Naive thymus-derived CD4-positive, alpha-beta T cell (primary cell): ENCODE measurements around the gene PGBD5. TPM values are rescaled to one million over a fixed set of nuclear protein-coding genes. Genes with fewer than 3 reads are reported as not detected.

ENCODE experiments used
- ATAC-seq: fragments of 150-1000 bp; cut with Tn5 transposase; 2 replicates; pipeline ENCODE4 v1.10.0; 2021; ENCODE audit warnings: mild to moderate bottlenecking, moderate library complexity
- CTCF ChIA-PET: fragments of 350-600 bp; sonication (Branson Sonifier 250); formaldehyde crosslinking; loops from one replicate; lab custom pipeline; 2021; ENCODE audit warnings: antibody characterized with exemption; lab: Charles Lee
- POLR2A ChIA-PET: fragments of 350-600 bp; sonication (Branson Sonifier 250); formaldehyde crosslinking; loops from one replicate; lab custom pipeline; 2021; ENCODE audit warnings: antibody characterized with exemption, inconsistent platforms; lab: Charles Lee
- DNase-seq, 9 donors: peaks; one replicate each; pipeline versions ENCODE4 v3.0.0 to v3.0.0-alpha.2; 2020 to 2022; ENCODE audit warnings: mixed read lengths in 1 of 9
- H3K27ac ChIP-seq: one replicate; pipeline ENCODE4 v1.7.0; 2013; ENCODE audit warnings: mild to moderate bottlenecking, low read depth, low read length, moderate library complexity
- H3K27me3 ChIP-seq, 2 donors: one replicate each; pipeline ENCODE4 v1.7.0; 2013; ENCODE audit warnings: low read length in 2 of 2, mild to moderate bottlenecking in 2 of 2, moderate library complexity in 2 of 2; ENCODE audit not compliant: control insufficient read depth in 2 of 2, insufficient read depth in 2 of 2
- H3K36me3 ChIP-seq, 3 experiments: 1 replicate in 2 of 3; 2 replicates in 1 of 3; pipeline ENCODE4 v1.7.0; 2013; ENCODE audit warnings: low read length in 3 of 3, mild to moderate bottlenecking in 3 of 3, moderate library complexity in 1 of 3; ENCODE audit not compliant: insufficient read depth in 3 of 3, control insufficient read depth in 2 of 3
- H3K4me1 ChIP-seq, 2 donors: one replicate each; pipeline ENCODE4 v1.7.0; 2013; ENCODE audit warnings: low read length in 2 of 2, mild to moderate bottlenecking in 2 of 2, moderate library complexity in 1 of 2; ENCODE audit not compliant: control insufficient read depth in 2 of 2, insufficient read depth in 2 of 2
- H3K4me3 ChIP-seq: 2 replicates; pipeline ENCODE4 v1.7.0; 2013; ENCODE audit warnings: mild to moderate bottlenecking, low read length
- H3K9me3 ChIP-seq, 3 experiments: 1 replicate in 2 of 3; 2 replicates in 1 of 3; pipeline ENCODE4 v1.7.0; 2013; ENCODE audit warnings: low read length in 3 of 3; ENCODE audit not compliant: control insufficient read depth in 2 of 3
- H3K27ac Mint-ChIP-seq, 9 donors: one replicate each; pipeline ENCODE4 v1.8.0; 2020 to 2022; ENCODE audit warnings: mixed read lengths in 9 of 9, mild to moderate bottlenecking in 8 of 9, moderate library complexity in 5 of 9, inconsistent platforms in 2 of 9
- H3K27me3 Mint-ChIP-seq, 5 donors: one replicate each; pipeline ENCODE4 v1.8.0; 2021 to 2022; ENCODE audit warnings: mixed read lengths in 5 of 5, mild to moderate bottlenecking in 1 of 5
- H3K36me3 Mint-ChIP-seq, 5 donors: one replicate each; pipeline ENCODE4 v1.8.0; 2020 to 2022; ENCODE audit warnings: mixed read lengths in 5 of 5, mild to moderate bottlenecking in 3 of 5, inconsistent platforms in 1 of 5
- H3K4me1 Mint-ChIP-seq, 7 donors: one replicate each; pipeline ENCODE4 v1.8.0; 2020 to 2022; ENCODE audit warnings: mixed read lengths in 7 of 7, mild to moderate bottlenecking in 3 of 7, inconsistent platforms in 1 of 7
- H3K4me3 Mint-ChIP-seq, 10 donors: one replicate each; pipeline ENCODE4 v1.8.0; 2020 to 2022; ENCODE audit warnings: mild to moderate bottlenecking in 10 of 10, mixed read lengths in 10 of 10, moderate library complexity in 6 of 10, inconsistent platforms in 2 of 10
- H3K9me3 Mint-ChIP-seq, 11 donors: one replicate each; pipeline ENCODE4 v1.8.0; 2020 to 2022; ENCODE audit warnings: mixed read lengths in 11 of 11, mild to moderate bottlenecking in 4 of 11, inconsistent platforms in 1 of 11, moderate library complexity in 1 of 11
- intact Hi-C, 2 donors: fragments of 100-400 bp; cut with micrococcal nuclease; formaldehyde crosslinking; loops; one replicate each; pipeline ENCODE4 v1.15.1; 2023
- polyA plus RNA-seq, 2 donors: library from polyadenylated mRNA; unstranded; fragments of 300-500 nt; fragmentation: Illumina TruSeq; gene quantifications; one replicate each; pipeline ENCODE4 v1.2.3, GENCODE V29; 2021
- total RNA-seq, 6 experiments: library from RNA in 5 of 6; stranded (reverse) in 5 of 6; gene quantifications; 1 replicate in 5 of 6; 2 replicates in 1 of 6; pipeline ENCODE4 v1.2.3 and lab custom pipeline; 2021 to 2026

Gene PGBD5
- total and polyA plus RNA-seq, 7 experiments from 2014 or later: 0.36 TPM; not detected in 6

GRCh38 chr1:230441183-230442029, 15.3 kb upstream of the PGBD5 start:
- CTCF ChIA-PET: no interaction called here
- no peaks in the 10 kb centered on the region for H3K36me3 ChIP-seq
- peaks cover 0 to 16% (median 11%) of the 10 kb centered on the region in 11 donors for H3K9me3 Mint-ChIP-seq
- peaks cover 0 to 4% (median 0%) of the 10 kb centered on the region in 3 experiments for H3K9me3 ChIP-seq
- no peak overlapping the region for H3K27ac ChIP-seq
- H3K27me3 Mint-ChIP-seq: peaks cover 3 to 48% (median 35%) of the 10 kb centered on the region in 5 donors
- no peaks in the 10 kb centered on the region for H3K27me3 ChIP-seq
- no peak overlapping the region for H3K4me3 ChIP-seq
- H3K36me3 Mint-ChIP-seq: peaks cover 0 to 5% (median 0%) of the 10 kb centered on the region in 5 donors
- POLR2A ChIA-PET: no interaction called here
- H3K4me1 Mint-ChIP-seq: no peaks in the 10 kb centered on the region
- H3K4me3 Mint-ChIP-seq: peak overlapping the region in 1 of 10 donors; percentile 20
- ATAC-seq: no peak
- DNase-seq: no peak
- intact Hi-C loops: no loop called here
- no peaks in the 10 kb centered on the region for H3K4me1 ChIP-seq
- no peak overlapping the region for H3K27ac Mint-ChIP-seq

GRCh38 chr1:230435108-230435507, 9.0 kb upstream of the PGBD5 start:
- H3K27ac ChIP-seq: no peak overlapping the region

GRCh38 chr1:230431527-230431926, 5.4 kb upstream of the PGBD5 start:
- peaks cover 0 to 8% (median 2%) of the 10 kb centered on the region in 11 donors for H3K9me3 Mint-ChIP-seq
- POLR2A ChIA-PET: no interaction called here
- H3K27me3 ChIP-seq: peaks cover 0 to 6% of the 10 kb centered on the region in 2 donors
- peaks cover 27 to 42% (median 29%) of the 10 kb centered on the region in 5 donors for H3K27me3 Mint-ChIP-seq
- H3K27ac ChIP-seq: no peak overlapping the region
- H3K36me3 ChIP-seq: no peaks in the 10 kb centered on the region
- H3K4me1 ChIP-seq: peaks cover 0 to 3% of the 10 kb centered on the region in 2 donors
- peaks cover 0 to 8% (median 6%) of the 10 kb centered on the region in 5 donors for H3K36me3 Mint-ChIP-seq
- no peaks in the 10 kb centered on the region for H3K9me3 ChIP-seq
- H3K4me3 Mint-ChIP-seq: no peak overlapping the region
- intact Hi-C loops: no loop called here
- H3K4me1 Mint-ChIP-seq: peaks cover 5 to 8% (median 6%) of the 10 kb centered on the region in 7 donors
- CTCF ChIA-PET: no interaction called here
- no peak for ATAC-seq
- DNase-seq: no peak
- H3K4me3 ChIP-seq: no peak overlapping the region
- no peak overlapping the region for H3K27ac Mint-ChIP-seq

More at GRCh38 chr1:230435108-230435507, 9.0 kb upstream of the PGBD5 start:
- H3K4me1 Mint-ChIP-seq: no peaks in the 10 kb centered on the region
- H3K27me3 Mint-ChIP-seq: peaks cover 0 to 26% (median 24%) of the 10 kb centered on the region in 5 donors
- H3K9me3 Mint-ChIP-seq: peaks cover 0 to 6% (median 4%) of the 10 kb centered on the region in 11 donors
- ATAC-seq: no peak
- H3K9me3 ChIP-seq: peaks cover 0 to 4% (median 0%) of the 10 kb centered on the region in 3 experiments
- POLR2A ChIA-PET: no interaction called here
- peaks cover 0 to 5% (median 0%) of the 10 kb centered on the region in 5 donors for H3K36me3 Mint-ChIP-seq
- no peak for DNase-seq
- H3K4me1 ChIP-seq: no peaks in the 10 kb centered on the region
- H3K4me3 Mint-ChIP-seq: no peak overlapping the region
- CTCF ChIA-PET: no interaction called here
- no peaks in the 10 kb centered on the region for H3K36me3 ChIP-seq
- intact Hi-C loops: no loop called here
- no peaks in the 10 kb centered on the region for H3K27me3 ChIP-seq
- H3K4me3 ChIP-seq: no peak overlapping the region
- H3K27ac Mint-ChIP-seq: no peak overlapping the region

GRCh38 chr1:230430499-230430898, 4.4 kb upstream of the PGBD5 start:
- CTCF ChIA-PET: no interaction called here
- H3K36me3 Mint-ChIP-seq: peaks cover 0 to 8% (median 6%) of the 10 kb centered on the region in 5 donors
- intact Hi-C loops: no loop called here

GRCh38 chr1:230429067-230429735, 3.1 kb upstream of the PGBD5 start:
- Histone ChIP-seq H3K27ac (no peak overlapping the region), H3K4me1 (peaks cover 0 to 3% of the 10 kb centered on the region in 2 donors), H3K9me3 (no peaks in the 10 kb centered on the region), H3K36me3 (no peaks in the 10 kb centered on the region), H3K4me3 (no peak overlapping the region), H3K27me3 (peaks cover 0 to 9% of the 10 kb centered on the region in 2 donors)
- intact Hi-C loops: loop anchor here in 1 of 2 donors (10.0 kb wide), 3 partner anchors 364 to 736 kb away; partner anchors contain the start of genes ARV1, GALNT2, TRIM67 and TTC13
- Mint-ChIP-seq H3K36me3 (peaks cover 0 to 8% (median 6%) of the 10 kb centered on the region in 5 donors), H3K27me3 (peaks cover 27 to 44% (median 38%) of the 10 kb centered on the region in 5 donors), H3K4me1 (peaks cover 6 to 18% (median 14%) of the 10 kb centered on the region in 7 donors), H3K9me3 (peaks cover 0 to 8% (median 2%) of the 10 kb centered on the region in 11 donors), H3K4me3 (no peak overlapping the region), H3K27ac (no peak overlapping the region)
- ChIA-PET CTCF (no interaction called here), POLR2A (no interaction called here)
- ATAC-seq (no peak), DNase-seq (no peak)

More at GRCh38 chr1:230430499-230430898, 4.4 kb upstream of the PGBD5 start:
- Mint-ChIP-seq H3K4me3 (no peak overlapping the region), H3K27me3 (peaks cover 22 to 37% (median 28%) of the 10 kb centered on the region in 5 donors), H3K4me1 (peaks cover 5 to 8% (median 6%) of the 10 kb centered on the region in 7 donors), H3K9me3 (peaks cover 0 to 8% (median 2%) of the 10 kb centered on the region in 11 donors), H3K27ac (no peak overlapping the region)
- Histone ChIP-seq H3K27me3 (peaks cover 0 to 6% of the 10 kb centered on the region in 2 donors), H3K9me3 (no peaks in the 10 kb centered on the region), H3K4me1 (peaks cover 0 to 3% of the 10 kb centered on the region in 2 donors), H3K27ac (no peak overlapping the region), H3K4me3 (no peak overlapping the region), H3K36me3 (no peaks in the 10 kb centered on the region)
- ATAC-seq (no peak), DNase-seq (no peak)
- POLR2A ChIA-PET: no interaction called here

- H3K27me3 Mint-ChIP-seq: peaks cover 38 to 51% (median 49%) of the 10 kb centered on the region in 5 donors
- H3K9me3 Mint-ChIP-seq: peaks cover 0 to 7% (median 2%) of the 10 kb centered on the region in 11 donors
- Histone ChIP-seq H3K4me1 (peaks cover 0 to 3% of the 10 kb centered on the region in 2 donors), H3K9me3 (no peaks in the 10 kb centered on the region), H3K4me3 (no peak overlapping the region), H3K27me3 (peaks cover 0 to 9% of the 10 kb centered on the region in 2 donors), H3K36me3 (no peaks in the 10 kb centered on the region), H3K27ac (no peak overlapping the region)
- H3K4me3 Mint-ChIP-seq: peak overlapping the region in 4 of 10 donors; percentile 16 to 87 (median 80)
- H3K27ac Mint-ChIP-seq: no peak overlapping the region
- peaks cover 6 to 26% (median 14%) of the 10 kb centered on the region in 7 donors for H3K4me1 Mint-ChIP-seq
- no peak for DNase-seq
- intact Hi-C loops: loop anchor here in 1 of 2 donors (10.0 kb wide), 3 partner anchors 363 to 737 kb away; partner anchors contain the start of genes ARV1, GALNT2, TRIM67 and TTC13
- H3K36me3 Mint-ChIP-seq: peaks cover 0 to 8% (median 6%) of the 10 kb centered on the region in 5 donors
- no peak for ATAC-seq
- CTCF ChIA-PET: no interaction called here
- POLR2A ChIA-PET: no interaction called here
These were observed 1.8 kb upstream of the PGBD5 start for GRCh38 chr1:230427981-230428380.
